BE2C (cell line): ENCODE results near the gene MFSD11.
"Not testable (repeated sequence)": the region's sequence is repeated elsewhere in the genome, so short reads cannot be mapped to it uniquely, and the experiment has no call there.

Experiments
- DNase-seq: peaks from one replicate; pipeline ENCODE4 v3.0.0-alpha.2; 2020
- H3K27me3 ChIP-seq: fragments of 250-450 bp; sonication (Bioruptor Pico); 2 replicates; pipeline ENCODE4 v1.5.1; 2020; ENCODE audit warnings: mild to moderate bottlenecking
- H3K36me3 ChIP-seq: fragments of 250-450 bp; sonication (Bioruptor Pico); 2 replicates; pipeline ENCODE4 v1.5.1; 2020; ENCODE audit warnings: mild to moderate bottlenecking
- H3K4me1 ChIP-seq: fragments of 250-450 bp; sonication (Bioruptor Pico); 2 replicates; pipeline ENCODE4 v1.5.1; 2020
- H3K4me3 ChIP-seq: 2 replicates; pipeline ENCODE4 v1.5.1; 2011; ENCODE audit warnings: low read depth, low read length
- H3K9me3 ChIP-seq: fragments of 250-450 bp; sonication (Bioruptor Pico); 2 replicates; pipeline ENCODE4 v1.5.1; 2020
- TF ChIP-seq, protein P1 (sequence below): IDR thresholded peaks from 2 replicates; pipeline ENCODE4 v1.5.1; 2012; ENCODE audit warnings: mild to moderate bottlenecking, low read depth, low read length

The MFSD11 gene

DNA sequence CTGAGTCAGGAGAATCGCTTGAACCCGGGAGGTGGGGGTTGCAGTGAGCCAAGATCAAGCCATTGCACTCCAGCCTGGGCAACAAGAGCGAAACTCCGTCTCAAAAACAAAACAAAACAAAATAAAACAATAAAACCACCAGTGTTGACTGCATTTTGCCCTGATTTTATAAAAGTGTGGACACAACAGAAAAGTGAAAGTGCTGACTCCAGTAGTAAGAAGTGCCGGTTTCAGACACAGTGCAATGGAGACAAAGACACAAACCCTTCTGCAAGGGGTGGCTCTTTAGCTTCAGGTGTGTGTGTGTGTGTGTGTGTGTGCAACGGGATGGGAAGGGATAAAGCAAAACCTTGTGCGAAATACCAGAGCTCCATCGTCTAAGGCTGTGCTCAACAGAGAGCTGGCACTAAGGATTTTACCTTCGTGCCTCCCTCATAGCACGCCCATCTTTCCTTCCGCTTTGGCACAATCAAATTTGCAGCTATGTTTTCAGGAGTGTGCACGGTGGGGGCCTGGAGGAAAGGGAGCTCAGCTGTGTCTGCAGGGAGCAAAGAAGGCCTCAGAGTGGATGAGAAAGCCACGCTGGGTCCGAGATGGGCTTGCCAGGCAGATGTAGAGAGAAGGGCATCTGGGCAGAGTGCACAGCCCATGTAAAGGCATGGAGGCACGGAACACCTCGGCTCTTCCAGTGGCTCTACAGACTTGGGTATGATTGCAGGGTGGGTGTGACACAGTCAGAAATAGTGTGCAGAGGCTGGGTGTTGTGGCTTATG lies 42.7 kb upstream of the MFSD11 start:
- peaks cover 20% of the 10 kb centered on the region for H3K36me3 ChIP-seq
- no peak for DNase-seq
- TF ChIP-seq, protein P1, sequence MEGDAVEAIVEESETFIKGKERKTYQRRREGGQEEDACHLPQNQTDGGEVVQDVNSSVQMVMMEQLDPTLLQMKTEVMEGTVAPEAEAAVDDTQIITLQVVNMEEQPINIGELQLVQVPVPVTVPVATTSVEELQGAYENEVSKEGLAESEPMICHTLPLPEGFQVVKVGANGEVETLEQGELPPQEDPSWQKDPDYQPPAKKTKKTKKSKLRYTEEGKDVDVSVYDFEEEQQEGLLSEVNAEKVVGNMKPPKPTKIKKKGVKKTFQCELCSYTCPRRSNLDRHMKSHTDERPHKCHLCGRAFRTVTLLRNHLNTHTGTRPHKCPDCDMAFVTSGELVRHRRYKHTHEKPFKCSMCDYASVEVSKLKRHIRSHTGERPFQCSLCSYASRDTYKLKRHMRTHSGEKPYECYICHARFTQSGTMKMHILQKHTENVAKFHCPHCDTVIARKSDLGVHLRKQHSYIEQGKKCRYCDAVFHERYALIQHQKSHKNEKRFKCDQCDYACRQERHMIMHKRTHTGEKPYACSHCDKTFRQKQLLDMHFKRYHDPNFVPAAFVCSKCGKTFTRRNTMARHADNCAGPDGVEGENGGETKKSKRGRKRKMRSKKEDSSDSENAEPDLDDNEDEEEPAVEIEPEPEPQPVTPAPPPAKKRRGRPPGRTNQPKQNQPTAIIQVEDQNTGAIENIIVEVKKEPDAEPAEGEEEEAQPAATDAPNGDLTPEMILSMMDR: no peak
- H3K4me3 ChIP-seq: no peak overlapping the region
- H3K4me1 ChIP-seq: peaks cover 31% of the 10 kb centered on the region
- no peaks in the 10 kb centered on the region for H3K27me3 ChIP-seq
- no peaks in the 10 kb centered on the region for H3K9me3 ChIP-seq

- DNase-seq: no peak
- Histone ChIP-seq H3K4me1 (peaks cover 39% of the 10 kb centered on the region), H3K9me3 (no peaks in the 10 kb centered on the region), H3K4me3 (peak overlapping the region; percentile 38), H3K36me3 (peaks cover 13% of the 10 kb centered on the region), H3K27me3 (no peaks in the 10 kb centered on the region)
- TF ChIP-seq, protein P1: no peak
Measured at GRCh38 chr17:76696763-76697701, 40.9 kb upstream of the MFSD11 start.

DNA sequence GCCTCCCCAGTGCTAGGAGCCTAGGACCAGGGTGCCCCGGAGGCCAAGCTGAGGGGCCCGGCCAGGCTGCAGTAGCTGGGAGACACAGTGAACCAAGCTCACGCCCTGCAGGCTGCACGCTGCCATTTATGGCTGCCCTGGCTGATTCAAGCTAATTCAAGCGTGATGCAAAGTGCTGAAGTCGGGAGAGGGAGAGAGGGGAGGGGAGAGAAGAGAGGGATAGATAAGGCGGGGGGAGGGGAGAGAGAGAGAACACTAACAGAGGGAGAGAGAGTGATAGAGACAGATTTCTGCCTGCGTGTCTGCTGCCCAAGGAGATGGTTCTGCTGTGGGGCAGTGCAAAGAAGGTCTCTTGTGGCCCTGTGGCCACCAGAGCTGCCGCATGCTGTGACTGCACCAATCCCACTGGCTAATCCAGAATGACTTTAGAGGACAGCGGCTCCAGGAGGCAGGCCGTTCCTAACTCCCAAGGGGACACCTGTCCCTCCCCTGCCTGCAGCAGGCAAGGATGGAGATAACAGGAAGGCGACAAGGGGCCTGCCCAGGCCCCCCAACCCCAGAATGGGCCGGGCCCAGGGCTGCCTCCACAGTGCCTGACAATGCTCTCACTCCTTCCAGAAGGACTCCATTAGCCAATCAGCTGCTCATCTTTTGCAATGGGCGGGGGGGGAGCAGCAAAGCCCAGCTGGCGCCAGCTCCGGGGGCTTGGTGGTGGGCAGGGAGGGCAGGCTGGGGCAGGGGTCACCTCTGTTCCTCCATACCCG lies 40.0 kb upstream of the MFSD11 start:
- Histone ChIP-seq H3K4me1 (peaks cover 40% of the 10 kb centered on the region), H3K4me3 (peak overlapping the region; percentile 38), H3K9me3 (no peaks in the 10 kb centered on the region), H3K36me3 (peaks cover 13% of the 10 kb centered on the region), H3K27me3 (no peaks in the 10 kb centered on the region)
- DNase-seq: peak; percentile 86
- TF ChIP-seq, protein P1: no peak

GRCh38 chr17:76698466-76698977 lies 39.4 kb upstream of the MFSD11 start:
- not testable (repeated sequence) for H3K9me3 ChIP-seq

GRCh38 chr17:76700270-76700616 lies 37.7 kb upstream of the MFSD11 start:
- Histone ChIP-seq H3K9me3 (no peaks in the 10 kb centered on the region), H3K36me3 (peaks cover 11% of the 10 kb centered on the region), H3K27me3 (no peaks in the 10 kb centered on the region), H3K4me3 (peak overlapping the region; percentile 51), H3K4me1 (peaks cover 40% of the 10 kb centered on the region)
- no peak for DNase-seq
- TF ChIP-seq, protein P1: no peak

More at GRCh38 chr17:76698466-76698977, 39.4 kb upstream of the MFSD11 start:
- not testable (repeated sequence) for DNase-seq, H3K27me3 ChIP-seq, H3K4me3 ChIP-seq
- H3K4me1 ChIP-seq: peaks cover 40% of the 10 kb centered on the region
- peaks cover 13% of the 10 kb centered on the region for H3K36me3 ChIP-seq
